Mammary microvascular endothelial cell (primary cell): ENCODE data around the gene RBM46. TPM values are rescaled to one million over a fixed set of nuclear protein-coding genes. Genes with fewer than 3 reads are reported as not detected.

Experiments
- total RNA-seq: library from RNA; depleted of rRNA; stranded (reverse); fragments of >200 nt; gene quantifications from 2 replicates; pipeline ENCODE4 v1.2.3, GENCODE V29; 2015

RBM46 gene
- not detected in 2 replicates for total RNA-seq

GRCh38 chr4:154781126-154781982 is at the start of gene RBM46:
TSS of gene RBM46 (plus strand) at chr4:154781272. CDS start at chr4:154796753, 15,481 bp downstream.

GRCh38 chr4:154743683-154744340 is 37.3 kb upstream of the RBM46 start, which contains the start of gene LRAT:
TSS of gene LRAT (plus strand) at chr4:154744000. CDS start at chr4:154744327, 327 bp downstream.

Other genes starting within 250 kb of the RBM46 start
- 61.5 and 68.1 TPM in 2 replicates for gene PLRG1, start 230.9 kb upstream of the RBM46 start, total RNA-seq
- not detected in 2 replicates for gene FGB, start 218.3 kb upstream of the RBM46 start, total RNA-seq
- gene FGA, start 190.5 kb upstream of the RBM46 start, total RNA-seq, result not detected in 2 replicates
- gene FGG, start 168.6 kb upstream of the RBM46 start, total RNA-seq, result not detected in 2 replicates
- gene LRAT, start 37.3 kb upstream of the RBM46 start, total RNA-seq, result not detected in 2 replicates